Fibroblast of lung (primary cell): ENCODE data around the gene INTS6L.

ENCODE experiments used
- EZH2 ChIP-seq: IDR thresholded peaks from 2 replicates; pipeline ENCODE4 v1.5.1; 2012; ENCODE audit warnings: low read length, control low read depth, mild to moderate bottlenecking; ENCODE audit errors: missing control alignments
- TF ChIP-seq, protein P1 (sequence below), 2 donors: IDR thresholded peaks in 1 of 2; conservative IDR thresholded peaks in 1 of 2; 1 replicate in 1 of 2; 2 replicates in 1 of 2; pipeline ENCODE4 v1.5.1; 2011 to 2012; ENCODE audit warnings: low read length in 2 of 2, control low read depth in 1 of 2, inconsistent platforms in 1 of 2, low read depth in 1 of 2, mild to moderate bottlenecking in 1 of 2

DNA sequence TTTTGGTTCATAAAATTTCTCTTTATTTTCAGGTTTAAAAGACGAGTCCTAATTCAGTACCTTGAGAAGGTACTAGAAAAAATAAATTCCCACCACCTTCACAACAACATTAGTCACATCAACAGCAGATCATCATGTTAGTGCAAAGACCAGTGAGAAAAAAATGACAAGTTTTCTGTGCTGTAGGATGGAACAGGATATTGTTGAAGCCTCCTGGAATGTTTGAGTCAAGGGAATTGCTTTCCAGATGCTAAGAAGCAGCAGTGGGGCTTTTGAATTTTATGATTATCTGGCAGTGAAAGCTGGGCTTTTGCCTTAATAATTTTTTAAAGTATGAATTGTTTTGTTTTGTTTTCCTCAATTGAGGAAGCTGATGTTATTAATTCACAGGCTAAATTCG, 61.0 kb downstream of the INTS6L start:
- TF ChIP-seq, protein P1, sequence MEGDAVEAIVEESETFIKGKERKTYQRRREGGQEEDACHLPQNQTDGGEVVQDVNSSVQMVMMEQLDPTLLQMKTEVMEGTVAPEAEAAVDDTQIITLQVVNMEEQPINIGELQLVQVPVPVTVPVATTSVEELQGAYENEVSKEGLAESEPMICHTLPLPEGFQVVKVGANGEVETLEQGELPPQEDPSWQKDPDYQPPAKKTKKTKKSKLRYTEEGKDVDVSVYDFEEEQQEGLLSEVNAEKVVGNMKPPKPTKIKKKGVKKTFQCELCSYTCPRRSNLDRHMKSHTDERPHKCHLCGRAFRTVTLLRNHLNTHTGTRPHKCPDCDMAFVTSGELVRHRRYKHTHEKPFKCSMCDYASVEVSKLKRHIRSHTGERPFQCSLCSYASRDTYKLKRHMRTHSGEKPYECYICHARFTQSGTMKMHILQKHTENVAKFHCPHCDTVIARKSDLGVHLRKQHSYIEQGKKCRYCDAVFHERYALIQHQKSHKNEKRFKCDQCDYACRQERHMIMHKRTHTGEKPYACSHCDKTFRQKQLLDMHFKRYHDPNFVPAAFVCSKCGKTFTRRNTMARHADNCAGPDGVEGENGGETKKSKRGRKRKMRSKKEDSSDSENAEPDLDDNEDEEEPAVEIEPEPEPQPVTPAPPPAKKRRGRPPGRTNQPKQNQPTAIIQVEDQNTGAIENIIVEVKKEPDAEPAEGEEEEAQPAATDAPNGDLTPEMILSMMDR (conservative IDR thresholded peaks at IDR 0.05 in 1 of 2, IDR thresholded peaks at IDR 0.05 in 1 of 2; ENCODE audit: low read depth in 1 of 2, low read length in 2 of 2): no peak
- TF ChIP-seq EZH2: no peak
